Measurements from ENCODE around the gene PRKAG2. TPM values are rescaled to one million over a fixed set of nuclear protein-coding genes. Genes with fewer than 3 reads are reported as not detected.

The PRKAG2 gene
- total RNA-seq, 4 donors from 2014 or later: 8.9 to 35.1 (median 13.6) TPM

- no peak for DNase-seq
- Histone ChIP-seq H3K27ac (peak overlapping the region; percentile 25 to 81 (median 80)), H3K27me3 (no peaks in the 10 kb centered on the region), H3K36me3 (peaks cover 0 to 10% (median 0%) of the 10 kb centered on the region in 3 donors), H3K4me1 (peaks cover 17 to 55% (median 17%) of the 10 kb centered on the region in 3 donors), H3K4me3 (peak overlapping the region; percentile 11 to 31 (median 22)), H3K9me3 (no peaks in the 10 kb centered on the region)
- no peak for TF ChIP-seq CTCF (IDR thresholded peaks at IDR 0.05)
- TF ChIP-seq POLR2A (IDR thresholded peaks at IDR 0.05): no peak
- intact Hi-C loops (cut with DNase I): no loop called here
- 29 to 47% methylated on average over 3 to 4 of the region's 13 CpGs for WGBS, 2 donors
Measured at GRCh38 chr7:151851782-151852181, 25.1 kb downstream of the PRKAG2 start.

- Histone ChIP-seq H3K4me3 (peak overlapping the region; percentile 11 to 31 (median 22)), H3K36me3 (peaks cover 0 to 10% (median 0%) of the 10 kb centered on the region in 3 donors), H3K9me3 (no peaks in the 10 kb centered on the region), H3K27me3 (no peaks in the 10 kb centered on the region), H3K4me1 (peaks cover 17 to 53% (median 17%) of the 10 kb centered on the region in 3 donors), H3K27ac (peak overlapping the region; percentile 80 to 81 (median 80))
- WGBS, 2 donors: 24 to 27% methylated on average over 11 to 16 of the region's 16 CpGs
- DNase-seq: no peak
- TF ChIP-seq CTCF (IDR thresholded peaks at IDR 0.05): no peak
- no peak for TF ChIP-seq POLR2A (IDR thresholded peaks at IDR 0.05)
- intact Hi-C loops (cut with DNase I): no loop called here
Measured at GRCh38 chr7:151851145-151851751, 25.7 kb downstream of the PRKAG2 start.

DNA sequence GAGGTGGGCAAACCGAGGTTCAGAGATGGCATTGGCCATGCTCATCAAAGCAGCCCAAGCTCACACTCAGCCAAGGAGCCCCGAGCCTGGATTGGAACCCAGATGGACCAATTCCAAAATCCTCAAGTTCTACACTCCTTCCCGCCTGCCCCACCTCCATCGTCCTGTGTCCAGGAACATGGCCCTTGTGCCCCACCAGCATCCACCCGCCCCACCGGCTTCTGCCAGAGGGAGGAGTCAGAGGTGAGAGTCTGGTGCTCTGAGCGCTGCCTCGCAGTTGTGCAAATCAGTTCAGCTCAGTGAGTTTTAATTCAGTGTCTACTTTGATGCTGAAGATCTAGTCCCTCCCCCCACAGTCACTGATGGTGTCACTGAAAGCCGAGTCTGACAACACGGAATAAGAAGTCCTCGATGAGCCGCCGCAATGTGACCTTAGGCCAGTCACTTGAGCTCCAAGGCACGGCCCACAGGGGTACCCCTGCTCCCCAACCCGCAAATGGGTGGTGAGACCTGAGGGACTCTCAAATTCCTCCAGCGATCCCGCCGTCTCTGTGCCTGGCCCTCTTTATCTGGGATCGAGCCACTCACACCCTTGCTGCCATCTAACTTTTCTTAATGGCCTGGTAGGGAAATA is 26.3 kb downstream of the PRKAG2 start:
- TF ChIP-seq POLR2A (IDR thresholded peaks at IDR 0.05) (no peak), CTCF (IDR thresholded peaks at IDR 0.05) (no peak)
- no peaks in the 10 kb centered on the region for H3K9me3 ChIP-seq
- WGBS, 2 donors: 58 to 87% methylated on average over 9 to 16 of the region's 19 CpGs

DNA sequence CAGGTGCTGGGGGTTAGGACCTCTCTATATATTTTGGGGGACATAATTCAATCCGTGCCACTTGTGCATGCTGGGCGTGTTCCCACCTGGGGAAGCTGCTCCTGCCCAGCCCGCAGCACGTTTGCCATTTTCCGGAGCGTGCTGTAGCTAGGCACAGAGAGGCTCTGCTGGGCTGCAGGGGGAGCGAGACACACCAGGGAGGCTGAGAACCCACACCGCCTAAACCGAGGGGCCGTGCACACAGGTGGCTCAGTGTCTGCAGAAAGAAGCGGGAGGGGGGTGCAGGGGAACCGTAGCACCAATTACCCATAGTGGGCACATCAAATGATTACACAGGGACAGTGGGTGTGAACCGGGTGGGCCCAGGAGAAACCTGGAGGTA is 27.0 kb downstream of the PRKAG2 start:
- WGBS, 2 donors: 94% methylated on average over 7 of the region's 13 CpGs; no CpG with 5 or more reads in 1 of the 2 donors
- no peak for TF ChIP-seq POLR2A (IDR thresholded peaks at IDR 0.05)
- no peak for TF ChIP-seq CTCF (IDR thresholded peaks at IDR 0.05)
- Histone ChIP-seq H3K36me3 (peaks cover 0 to 10% (median 0%) of the 10 kb centered on the region in 3 donors), H3K9me3 (no peaks in the 10 kb centered on the region), H3K4me3 (no peak overlapping the region), H3K27ac (no peak overlapping the region), H3K4me1 (peaks cover 17 to 53% (median 17%) of the 10 kb centered on the region in 3 donors), H3K27me3 (no peaks in the 10 kb centered on the region)
- intact Hi-C loops (cut with DNase I): no loop called here
- no peak for DNase-seq

More for the DNA sequence above, 26.3 kb downstream of the PRKAG2 start:
- intact Hi-C loops (cut with DNase I): no loop called here
- no peak for DNase-seq
- Histone ChIP-seq H3K27me3 (no peaks in the 10 kb centered on the region), H3K36me3 (peaks cover 0 to 10% (median 0%) of the 10 kb centered on the region in 3 donors), H3K27ac (peak overlapping the region; percentile 80 to 81 (median 80)), H3K4me3 (peak overlapping the region in 2 of 4 donors; percentile 11 to 31), H3K4me1 (peaks cover 17 to 50% (median 17%) of the 10 kb centered on the region in 3 donors)
